Liver (tissue), 9 donors: ENCODE measurements around the gene CMTM2. TPM values are rescaled to one million over a fixed set of nuclear protein-coding genes. Genes with fewer than 3 reads are reported as not detected.

Experiments used
- DNase-seq: peaks from one replicate; pipeline ENCODE4 v3.0.0-alpha.2; 2017; ENCODE audit warnings: low spot score
- H3K27ac ChIP-seq, 2 donors: one replicate each; pipeline ENCODE4 v1.7.0; 2013; ENCODE audit warnings: inconsistent platforms in 2 of 2, low read length in 2 of 2, control low read depth in 1 of 2, low read depth in 1 of 2, mild to moderate bottlenecking in 1 of 2
- H3K27me3 ChIP-seq, 4 donors: one replicate each; pipeline versions ENCODE4 v1.6.1 to v1.7.0; 2013; ENCODE audit warnings: low read length in 3 of 4, inconsistent platforms in 1 of 4, mild to moderate bottlenecking in 1 of 4, moderate library complexity in 1 of 4; ENCODE audit not compliant: control insufficient read depth in 4 of 4, insufficient read depth in 4 of 4
- H3K36me3 ChIP-seq, 4 donors: one replicate each; pipeline versions ENCODE4 v1.6.1 to v1.7.0; 2013; ENCODE audit warnings: low read length in 3 of 4, mild to moderate bottlenecking in 3 of 4, low read depth in 1 of 4, moderate library complexity in 1 of 4; ENCODE audit not compliant: control insufficient read depth in 4 of 4, insufficient read depth in 3 of 4
- H3K4me1 ChIP-seq, 4 donors: one replicate each; pipeline versions ENCODE4 v1.6.1 to v1.7.0; 2013; ENCODE audit warnings: low read length in 3 of 4, mild to moderate bottlenecking in 3 of 4, moderate library complexity in 1 of 4; ENCODE audit not compliant: control insufficient read depth in 4 of 4, insufficient read depth in 4 of 4
- H3K4me3 ChIP-seq, 3 donors: one replicate each; pipeline versions ENCODE4 v1.6.1 to v1.7.0; 2013; ENCODE audit warnings: low read length in 3 of 3, control low read depth in 1 of 3, low read depth in 1 of 3, mild to moderate bottlenecking in 1 of 3
- H3K9ac ChIP-seq, 2 donors: one replicate each; pipeline ENCODE4 v1.7.0; 2013; ENCODE audit warnings: low read length in 2 of 2, mild to moderate bottlenecking in 2 of 2, moderate library complexity in 2 of 2, control low read depth in 1 of 2, low read depth in 1 of 2
- H3K9me3 ChIP-seq, 4 donors: one replicate each; pipeline versions ENCODE4 v1.6.1 to v1.7.0; 2013; ENCODE audit warnings: low read length in 3 of 4; ENCODE audit not compliant: control insufficient read depth in 4 of 4
- EGR1 ChIP-seq, 2 donors: IDR thresholded peaks; 2 replicates each; pipeline ENCODE4 v1.6.1; 2016 to 2018; ENCODE audit warnings: antibody characterized with exemption in 2 of 2, low read depth in 2 of 2
- FOXA1 ChIP-seq: IDR thresholded peaks from 2 replicates; pipeline ENCODE4 v1.6.1; 2016; ENCODE audit warnings: antibody characterized with exemption
- FOXA2 ChIP-seq: IDR thresholded peaks from 2 replicates; pipeline ENCODE4 v1.6.1; 2016; ENCODE audit warnings: antibody characterized with exemption
- GABPA ChIP-seq, 2 donors: IDR thresholded peaks in 1 of 2; conservative IDR thresholded peaks in 1 of 2; 2 replicates each; pipeline ENCODE4 v1.6.1; 2016; ENCODE audit warnings: antibody characterized with exemption in 2 of 2, mild to moderate bottlenecking in 1 of 2, moderate library complexity in 1 of 2
- HNF4A ChIP-seq, 2 donors: conservative IDR thresholded peaks; 2 replicates each; pipeline ENCODE4 v1.6.1; 2016; ENCODE audit warnings: antibody characterized with exemption in 2 of 2, mild to moderate bottlenecking in 2 of 2
- HNF4G ChIP-seq: IDR thresholded peaks from 2 replicates; pipeline ENCODE4 v1.6.1; 2016; ENCODE audit warnings: antibody characterized with exemption
- JUND ChIP-seq, 2 donors: IDR thresholded peaks; 2 replicates each; pipeline ENCODE4 v1.6.1; 2016; ENCODE audit warnings: antibody characterized with exemption in 2 of 2
- NR2F2 ChIP-seq: IDR thresholded peaks from 2 replicates; pipeline ENCODE4 v1.6.1; 2016; ENCODE audit warnings: antibody characterized with exemption
- RAD21 ChIP-seq, 2 donors: IDR thresholded peaks; 2 replicates each; pipeline ENCODE4 v1.6.1; 2016; ENCODE audit warnings: antibody characterized with exemption in 2 of 2, mild to moderate bottlenecking in 2 of 2
- SP1 ChIP-seq: IDR thresholded peaks from 2 replicates; pipeline ENCODE4 v1.6.1; 2018; ENCODE audit warnings: antibody characterized with exemption, mild to moderate bottlenecking
- TAF1 ChIP-seq: conservative IDR thresholded peaks from 2 replicates; pipeline ENCODE4 v1.6.1; 2016; ENCODE audit warnings: antibody characterized with exemption, mild to moderate bottlenecking
- YY1 ChIP-seq: IDR thresholded peaks from 2 replicates; pipeline ENCODE4 v1.6.1; 2016; ENCODE audit warnings: antibody characterized with exemption, mild to moderate bottlenecking
- WGBS: extraction: QIAGEN DNeasy Blood & Tissue Kit; methylation state at CpG from one replicate; pipeline ENCODE4 v1.1.7; 2013; 5-methylcytosine and 5-hydroxymethylcytosine counted together
- polyA plus RNA-seq, 2 donors: library from polyadenylated mRNA; stranded (reverse) in 1 of 2; unstranded in 1 of 2; fragments of 200-250 nt in 1 of 2; fragments of >200 nt in 1 of 2; fragmentation: Nextera tagmentation in 1 of 2; extraction: Ambion mirVana in 1 of 2; gene quantifications; one replicate each; pipeline versions ENCODE4 v1.2.1 to v1.2.3, GENCODE V29; 2013 to 2015
- total RNA-seq, 2 donors: library from RNA; depleted of rRNA; stranded (reverse); fragments of >200 nt; gene quantifications; one replicate each; pipeline ENCODE4 v1.2.3, GENCODE V29; 2014
- TF ChIP-seq, protein P1 (sequence below): IDR thresholded peaks from 2 replicates; pipeline ENCODE4 v1.6.1; 2016; ENCODE audit warnings: antibody characterized with exemption
- TF ChIP-seq, protein P2 (sequence below): fragments of 150-350 bp; IDR thresholded peaks from 2 replicates; pipeline ENCODE4 v1.5.1; 2017; ENCODE audit warnings: improper control_type of control experiment, low read depth, low read length; ENCODE audit not compliant: missing input control
- TF ChIP-seq, protein P3 (sequence below): IDR thresholded peaks from 2 replicates; pipeline ENCODE4 v1.6.1; 2016; ENCODE audit warnings: antibody characterized with exemption
- TF ChIP-seq, protein P4 (sequence below): IDR thresholded peaks from 2 replicates; pipeline ENCODE4 v1.6.1; 2016; ENCODE audit warnings: antibody characterized with exemption
- donor health status: healthy.
- donor health status: healthy.
- donor health status: healthy.
- donor health status: healthy.
- donor health status: healthy.

Gene CMTM2
- total and polyA plus RNA-seq, 4 donors, result 0.50 to 1.1 (median 0.62) TPM

DNA sequence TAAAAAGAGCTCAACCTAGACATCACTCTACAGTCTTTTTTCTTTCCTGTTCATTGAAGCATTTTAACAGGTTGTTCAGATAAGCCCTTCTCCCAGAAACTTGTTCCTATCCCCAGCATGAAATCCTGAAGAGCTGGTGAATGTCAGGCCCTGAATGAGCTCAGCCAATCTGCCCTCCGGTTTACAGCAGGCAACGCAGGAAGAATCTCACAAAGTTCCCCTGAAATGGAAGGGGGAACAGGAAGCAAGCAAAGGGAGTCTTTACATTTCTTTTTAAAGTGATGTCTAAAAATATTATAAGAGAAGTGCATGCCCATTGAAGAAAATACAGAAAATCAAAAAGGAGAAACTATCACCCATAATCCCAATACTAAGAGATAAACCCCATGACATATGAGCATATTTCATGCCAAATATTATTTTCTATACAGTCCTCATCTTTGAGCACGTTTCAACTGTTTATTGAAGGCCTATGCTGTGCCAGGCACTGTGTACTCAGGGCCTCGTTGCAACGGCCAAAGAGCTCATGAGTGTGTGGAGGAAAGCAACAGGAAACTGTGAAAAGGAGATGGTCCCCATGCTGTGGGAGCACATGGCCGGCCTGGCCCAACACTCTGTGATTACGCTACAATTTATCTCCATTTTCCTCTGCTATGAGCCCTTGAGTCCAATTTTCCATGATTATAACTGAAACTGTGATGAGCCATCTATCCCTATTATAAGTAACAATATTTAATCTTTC, 35.1 kb upstream of the CMTM2 start (continued):
- TF ChIP-seq, protein P1, sequence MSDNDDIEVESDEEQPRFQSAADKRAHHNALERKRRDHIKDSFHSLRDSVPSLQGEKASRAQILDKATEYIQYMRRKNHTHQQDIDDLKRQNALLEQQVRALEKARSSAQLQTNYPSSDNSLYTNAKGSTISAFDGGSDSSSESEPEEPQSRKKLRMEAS, result no peak
- TF ChIP-seq YY1 (no peak), TAF1 (no peak), FOXA1 (no peak)

DNA sequence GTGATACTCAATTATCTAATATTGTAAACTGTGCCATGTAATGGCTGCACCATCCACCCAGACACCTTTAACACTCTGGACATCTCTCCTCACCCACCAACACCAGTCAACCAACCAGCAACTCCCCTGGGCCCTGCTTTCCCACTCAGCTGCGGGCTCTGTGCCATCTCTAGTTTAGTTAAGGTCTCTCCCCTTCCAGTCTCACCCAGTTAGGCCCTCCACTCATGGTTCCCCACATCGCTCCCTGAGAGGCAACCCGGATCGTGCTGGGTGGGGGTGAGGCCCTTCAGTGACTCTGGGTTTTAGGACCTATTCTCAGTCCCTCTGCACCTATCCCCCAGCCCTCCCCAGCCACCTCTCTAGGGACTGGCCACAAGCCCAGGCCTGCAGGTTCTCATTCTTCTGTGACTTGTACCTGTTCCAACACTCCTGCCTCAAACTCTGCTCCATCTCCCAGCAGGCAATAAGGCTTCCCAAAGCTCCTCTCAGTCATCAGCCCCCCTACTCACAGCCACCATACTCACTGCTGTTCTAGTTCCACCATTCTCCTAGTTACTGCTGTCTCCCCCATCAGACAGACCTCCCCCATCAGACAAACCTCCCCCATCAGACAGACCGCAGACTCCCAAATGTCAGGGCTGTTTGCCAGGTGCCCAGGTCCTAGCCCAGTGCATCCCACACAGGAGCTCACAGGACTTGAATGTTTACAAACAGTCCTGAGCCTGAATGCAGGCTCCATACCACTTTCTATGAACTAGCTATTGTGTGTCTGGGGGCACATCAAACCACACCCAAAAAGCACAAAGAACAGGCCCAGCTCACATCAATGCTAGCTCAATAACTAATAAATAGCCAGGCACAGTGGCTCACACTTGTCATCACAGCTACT, 31.9 kb upstream of the CMTM2 start:
- H3K9me3 ChIP-seq, result no peaks in the 10 kb centered on the region
- H3K9ac ChIP-seq, result no peak overlapping the region
- H3K4me3 ChIP-seq, result no peak overlapping the region
- no peak overlapping the region for H3K27ac ChIP-seq
- WGBS, result 95% methylated on average over 5 of the region's 5 CpGs
- DNase-seq, result no peak
- peaks cover 2 to 20% (median 17%) of the 10 kb centered on the region in 4 donors for H3K4me1 ChIP-seq
- no peaks in the 10 kb centered on the region for H3K27me3 ChIP-seq
- no peak for TF ChIP-seq NR2F2
- TF ChIP-seq HNF4A (conservative IDR thresholded peaks at IDR 0.05), result no peak
- TF ChIP-seq, protein P2, sequence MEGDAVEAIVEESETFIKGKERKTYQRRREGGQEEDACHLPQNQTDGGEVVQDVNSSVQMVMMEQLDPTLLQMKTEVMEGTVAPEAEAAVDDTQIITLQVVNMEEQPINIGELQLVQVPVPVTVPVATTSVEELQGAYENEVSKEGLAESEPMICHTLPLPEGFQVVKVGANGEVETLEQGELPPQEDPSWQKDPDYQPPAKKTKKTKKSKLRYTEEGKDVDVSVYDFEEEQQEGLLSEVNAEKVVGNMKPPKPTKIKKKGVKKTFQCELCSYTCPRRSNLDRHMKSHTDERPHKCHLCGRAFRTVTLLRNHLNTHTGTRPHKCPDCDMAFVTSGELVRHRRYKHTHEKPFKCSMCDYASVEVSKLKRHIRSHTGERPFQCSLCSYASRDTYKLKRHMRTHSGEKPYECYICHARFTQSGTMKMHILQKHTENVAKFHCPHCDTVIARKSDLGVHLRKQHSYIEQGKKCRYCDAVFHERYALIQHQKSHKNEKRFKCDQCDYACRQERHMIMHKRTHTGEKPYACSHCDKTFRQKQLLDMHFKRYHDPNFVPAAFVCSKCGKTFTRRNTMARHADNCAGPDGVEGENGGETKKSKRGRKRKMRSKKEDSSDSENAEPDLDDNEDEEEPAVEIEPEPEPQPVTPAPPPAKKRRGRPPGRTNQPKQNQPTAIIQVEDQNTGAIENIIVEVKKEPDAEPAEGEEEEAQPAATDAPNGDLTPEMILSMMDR, result no peak
- TF ChIP-seq, protein P3, sequence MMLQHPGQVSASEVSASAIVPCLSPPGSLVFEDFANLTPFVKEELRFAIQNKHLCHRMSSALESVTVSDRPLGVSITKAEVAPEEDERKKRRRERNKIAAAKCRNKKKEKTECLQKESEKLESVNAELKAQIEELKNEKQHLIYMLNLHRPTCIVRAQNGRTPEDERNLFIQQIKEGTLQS, result no peak
- peaks cover 0 to 4% (median under 1%) of the 10 kb centered on the region in 4 donors for H3K36me3 ChIP-seq

DNA sequence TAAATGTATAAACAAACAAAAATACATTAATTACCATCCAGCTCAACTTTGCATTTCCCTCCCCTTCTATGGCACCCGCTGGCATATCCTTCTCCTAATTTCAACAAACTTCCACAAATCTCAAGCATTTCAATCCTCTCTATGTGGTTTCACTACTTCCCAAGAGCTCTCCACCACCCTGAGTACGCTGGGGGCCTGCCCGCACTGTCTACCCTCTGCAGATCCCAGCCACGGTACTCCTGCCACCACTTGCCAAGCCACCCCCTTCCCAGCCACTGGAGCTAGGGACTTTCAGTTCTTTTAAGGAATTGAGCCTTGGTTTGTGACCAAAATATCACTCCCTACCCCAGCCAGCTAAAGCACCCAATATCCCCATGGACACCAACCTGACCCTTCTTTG, 31.2 kb upstream of the CMTM2 start:
- Histone ChIP-seq H3K4me3 (no peak overlapping the region), H3K36me3 (peaks cover 0 to 2% (median under 1%) of the 10 kb centered on the region in 4 donors), H3K4me1 (peaks cover 2 to 26% (median 21%) of the 10 kb centered on the region in 4 donors), H3K9me3 (no peaks in the 10 kb centered on the region), H3K27me3 (no peaks in the 10 kb centered on the region), H3K27ac (peak overlapping the region; percentile 90 to 94), H3K9ac (no peak overlapping the region)
- 94% methylated on average over 4 of the region's 4 CpGs for WGBS
- DNase-seq, result no peak
- no peak for TF ChIP-seq GABPA (IDR thresholded peaks at IDR 0.05 in 1 of 2, conservative IDR thresholded peaks at IDR 0.05 in 1 of 2)
- TF ChIP-seq HNF4G, result no peak
- TF ChIP-seq, protein P1, result no peak
- TF ChIP-seq EGR1 (IDR thresholded peaks at IDR 0.05; ENCODE audit: low read depth in 2 of 2), result no peak
- TF ChIP-seq, protein P4, sequence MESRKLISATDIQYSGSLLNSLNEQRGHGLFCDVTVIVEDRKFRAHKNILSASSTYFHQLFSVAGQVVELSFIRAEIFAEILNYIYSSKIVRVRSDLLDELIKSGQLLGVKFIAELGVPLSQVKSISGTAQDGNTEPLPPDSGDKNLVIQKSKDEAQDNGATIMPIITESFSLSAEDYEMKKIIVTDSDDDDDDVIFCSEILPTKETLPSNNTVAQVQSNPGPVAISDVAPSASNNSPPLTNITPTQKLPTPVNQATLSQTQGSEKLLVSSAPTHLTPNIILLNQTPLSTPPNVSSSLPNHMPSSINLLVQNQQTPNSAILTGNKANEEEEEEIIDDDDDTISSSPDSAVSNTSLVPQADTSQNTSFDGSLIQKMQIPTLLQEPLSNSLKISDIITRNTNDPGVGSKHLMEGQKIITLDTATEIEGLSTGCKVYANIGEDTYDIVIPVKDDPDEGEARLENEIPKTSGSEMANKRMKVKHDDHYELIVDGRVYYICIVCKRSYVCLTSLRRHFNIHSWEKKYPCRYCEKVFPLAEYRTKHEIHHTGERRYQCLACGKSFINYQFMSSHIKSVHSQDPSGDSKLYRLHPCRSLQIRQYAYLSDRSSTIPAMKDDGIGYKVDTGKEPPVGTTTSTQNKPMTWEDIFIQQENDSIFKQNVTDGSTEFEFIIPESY, result no peak
- TF ChIP-seq FOXA2, result no peak
- TF ChIP-seq NR2F2, result no peak
- no peak for TF ChIP-seq TAF1
- TF ChIP-seq, protein P2, result no peak
- TF ChIP-seq YY1, result no peak
- no peak for TF ChIP-seq SP1
- TF ChIP-seq JUND (IDR thresholded peaks at IDR 0.05), result no peak
- no peak for TF ChIP-seq RAD21 (IDR thresholded peaks at IDR 0.05)
- TF ChIP-seq, protein P3, result no peak
- TF ChIP-seq FOXA1, result no peak
